Measurements from ENCODE around the gene KLHL7.

Gene KLHL7

DNA sequence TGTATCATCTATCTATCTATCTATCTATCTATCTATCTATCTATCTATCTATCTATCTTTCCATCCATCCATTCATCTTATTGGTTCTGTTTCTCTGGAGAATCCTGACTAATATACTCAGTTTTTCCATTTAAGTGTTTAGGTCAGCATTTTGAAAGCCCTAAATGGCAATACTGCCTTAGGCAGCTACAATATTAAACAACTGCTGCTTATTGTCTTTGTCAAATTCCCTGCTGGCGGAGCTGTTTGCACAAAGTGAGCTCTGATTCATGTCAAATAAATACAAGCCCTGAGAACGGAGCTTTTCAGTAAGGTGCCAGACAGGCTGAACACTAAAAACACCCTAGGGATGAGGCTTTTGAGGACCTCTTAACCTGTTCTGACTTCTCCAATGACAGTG is 7.1 kb upstream of the KLHL7 start:
- TF ChIP-seq, protein P1, sequence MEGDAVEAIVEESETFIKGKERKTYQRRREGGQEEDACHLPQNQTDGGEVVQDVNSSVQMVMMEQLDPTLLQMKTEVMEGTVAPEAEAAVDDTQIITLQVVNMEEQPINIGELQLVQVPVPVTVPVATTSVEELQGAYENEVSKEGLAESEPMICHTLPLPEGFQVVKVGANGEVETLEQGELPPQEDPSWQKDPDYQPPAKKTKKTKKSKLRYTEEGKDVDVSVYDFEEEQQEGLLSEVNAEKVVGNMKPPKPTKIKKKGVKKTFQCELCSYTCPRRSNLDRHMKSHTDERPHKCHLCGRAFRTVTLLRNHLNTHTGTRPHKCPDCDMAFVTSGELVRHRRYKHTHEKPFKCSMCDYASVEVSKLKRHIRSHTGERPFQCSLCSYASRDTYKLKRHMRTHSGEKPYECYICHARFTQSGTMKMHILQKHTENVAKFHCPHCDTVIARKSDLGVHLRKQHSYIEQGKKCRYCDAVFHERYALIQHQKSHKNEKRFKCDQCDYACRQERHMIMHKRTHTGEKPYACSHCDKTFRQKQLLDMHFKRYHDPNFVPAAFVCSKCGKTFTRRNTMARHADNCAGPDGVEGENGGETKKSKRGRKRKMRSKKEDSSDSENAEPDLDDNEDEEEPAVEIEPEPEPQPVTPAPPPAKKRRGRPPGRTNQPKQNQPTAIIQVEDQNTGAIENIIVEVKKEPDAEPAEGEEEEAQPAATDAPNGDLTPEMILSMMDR (IDR thresholded peaks at IDR 0.05; ENCODE audit: insufficient read depth, low read length, poor library complexity, severe bottlenecking): no peak
- Histone ChIP-seq H3K4me3 (replicated peaks; ENCODE audit: low read depth, low read length) (no peak overlapping the region), H3K27me3 (replicated peaks; ENCODE audit: control insufficient read depth, insufficient read depth, low read length) (no peaks in the 10 kb centered on the region), H3K36me3 (ENCODE audit: control insufficient read depth, insufficient read depth, low read length) (no peaks in the 10 kb centered on the region; the same call in 1 of the 2 replicates)
- DNase-seq (ENCODE audit: extremely low read depth, insufficient read length): no peak

DNA sequence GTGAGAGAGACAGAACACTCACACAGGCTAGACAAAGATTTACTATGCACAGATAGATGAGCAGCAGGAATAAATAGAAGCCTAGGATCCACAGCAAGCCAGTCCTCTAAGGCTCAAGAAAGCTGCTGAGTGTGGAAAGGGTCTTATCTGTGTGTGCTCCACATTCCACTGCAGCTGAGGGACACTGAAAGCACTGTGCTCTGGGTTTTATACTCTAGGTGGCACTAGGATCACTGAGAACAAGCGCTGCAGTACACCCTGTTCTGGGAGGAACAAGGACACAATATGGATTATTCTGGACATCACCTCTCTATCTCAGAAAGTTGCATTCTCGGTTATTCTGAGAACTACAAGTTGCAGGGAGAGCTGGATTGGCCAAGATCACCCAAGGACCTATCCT is 4.9 kb upstream of the KLHL7 start:
- Histone ChIP-seq H3K27me3 (replicated peaks; ENCODE audit: control insufficient read depth, insufficient read depth, low read length) (no peaks in the 10 kb centered on the region), H3K4me3 (replicated peaks; ENCODE audit: low read depth, low read length) (no peak overlapping the region), H3K36me3 (ENCODE audit: control insufficient read depth, insufficient read depth, low read length) (no peaks in the 10 kb centered on the region; the same call in 1 of the 2 replicates)
- TF ChIP-seq, protein P1 (IDR thresholded peaks at IDR 0.05; ENCODE audit: insufficient read depth, low read length, poor library complexity, severe bottlenecking): no peak
- DNase-seq (ENCODE audit: extremely low read depth, insufficient read length): no peak

GRCh38 chr7:23105086-23105643 is 420 bp upstream of the KLHL7 start:
- Histone ChIP-seq H3K36me3 (ENCODE audit: control insufficient read depth, insufficient read depth, low read length) (no peaks in the 10 kb centered on the region; the same call in 1 of the 2 replicates), H3K27me3 (replicated peaks; ENCODE audit: control insufficient read depth, insufficient read depth, low read length) (no peaks in the 10 kb centered on the region), H3K4me3 (replicated peaks; ENCODE audit: low read depth, low read length) (peak overlapping the region; percentile 92)
- no peak for DNase-seq (ENCODE audit: extremely low read depth, insufficient read length)
- TF ChIP-seq, protein P1 (IDR thresholded peaks at IDR 0.05; ENCODE audit: insufficient read depth, low read length, poor library complexity, severe bottlenecking): no peak

DNA sequence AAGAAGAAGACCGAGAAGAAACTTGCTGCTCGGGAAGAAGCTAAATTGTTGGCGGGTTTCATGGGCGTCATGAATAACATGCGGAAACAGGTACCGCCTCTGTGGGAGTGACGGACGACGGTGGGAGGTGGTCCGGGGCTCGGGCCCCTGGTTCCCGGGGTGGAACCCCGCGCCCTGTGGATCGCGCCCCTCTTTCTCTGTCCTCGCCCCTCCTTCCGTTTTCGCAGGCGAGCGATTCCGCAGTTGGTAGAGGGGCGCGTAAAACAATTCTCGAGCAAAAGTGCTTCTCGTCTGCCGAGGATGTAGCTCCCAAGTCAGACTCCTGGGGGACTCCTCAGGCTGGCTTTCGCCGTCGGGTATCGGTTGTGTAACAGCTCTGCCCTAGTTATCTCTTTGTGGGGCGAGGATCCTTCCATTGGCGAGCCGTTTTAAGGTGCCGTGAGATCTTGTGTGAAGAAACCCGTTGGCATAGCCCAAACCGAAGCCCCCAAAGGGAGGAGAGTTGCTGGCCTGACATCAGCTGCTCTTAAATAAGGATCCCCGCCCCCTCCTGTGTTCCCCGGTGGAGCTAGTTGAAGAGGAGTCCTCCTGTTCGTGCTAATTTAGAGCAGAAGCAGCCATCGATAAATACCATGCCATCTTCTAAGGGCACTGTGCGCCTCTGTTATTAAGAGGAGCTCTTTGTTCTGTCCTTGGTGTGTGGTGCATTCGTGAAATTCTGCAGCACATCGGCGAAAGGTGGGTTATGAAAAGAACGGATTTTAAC is 655 bp downstream of the KLHL7 start:
- Histone ChIP-seq H3K27me3 (replicated peaks; ENCODE audit: control insufficient read depth, insufficient read depth, low read length) (no peaks in the 10 kb centered on the region), H3K4me3 (replicated peaks; ENCODE audit: low read depth, low read length) (peak overlapping the region; percentile 92), H3K36me3 (ENCODE audit: control insufficient read depth, insufficient read depth, low read length) (no peaks in the 10 kb centered on the region; the same call in 1 of the 2 replicates)
- DNase-seq (ENCODE audit: extremely low read depth, insufficient read length): no peak
- TF ChIP-seq, protein P1 (IDR thresholded peaks at IDR 0.05; ENCODE audit: insufficient read depth, low read length, poor library complexity, severe bottlenecking): peak; percentile 15

- TF ChIP-seq, protein P1 (IDR thresholded peaks at IDR 0.05; ENCODE audit: insufficient read depth, low read length, poor library complexity, severe bottlenecking): no peak
- no peaks in the 10 kb centered on the region; the same call in 1 of the 2 replicates for H3K36me3 ChIP-seq (ENCODE audit: control insufficient read depth, insufficient read depth, low read length)
- no peaks in the 10 kb centered on the region for H3K27me3 ChIP-seq (replicated peaks; ENCODE audit: control insufficient read depth, insufficient read depth, low read length)
- DNase-seq (ENCODE audit: extremely low read depth, insufficient read length): no peak
- peak overlapping the region; percentile 92 for H3K4me3 ChIP-seq (replicated peaks; ENCODE audit: low read depth, low read length)
Observed at GRCh38 chr7:23106823-23107663, 1.5 kb downstream of the KLHL7 start.
